Left colon (tissue), 2 donors: ENCODE results near the gene SPAG16. TPM values are rescaled to one million over a fixed set of nuclear protein-coding genes. Genes with fewer than 3 reads are reported as not detected.
"Not testable (repeated sequence)": the region's sequence is repeated elsewhere in the genome, so short reads cannot be mapped to it uniquely, and the experiment has no call there.

ENCODE experiments used
- ATAC-seq: fragments of 200-7000 bp; cut with Tn5 transposase; one replicate; pipeline ENCODE4 v1.9.1; 2020; ENCODE audit warnings: mild to moderate bottlenecking, moderate library complexity
- DNase-seq, 2 donors: peaks; one replicate each; pipeline ENCODE4 v3.0.0-alpha.2; 2020
- intact Hi-C, 2 donors: fragments of 100-400 bp; cut with DNase I in 1 of 2; cut with micrococcal nuclease in 1 of 2; formaldehyde crosslinking; loops; one replicate each; pipeline versions ENCODE4 v1.11.2 to v1.14.0; 2022; cut with DNase I, micrococcal nuclease
- total RNA-seq, 2 donors: library from RNA; stranded (reverse); fragmentation: NEBNext Ultra II Directional; extraction: Animal tissue kit (Norgen Biotek cat#: 25700); gene quantifications; one replicate each; pipeline ENCODE4 v1.2.1, GENCODE V29; 2021
- donor health status: DM: no; HTN: no; CAD: no.
- donor health status: DM: yes; HTN: yes; CAD: no.

Gene SPAG16
- total RNA-seq, 2 donors from 2014 or later = 21.0 to 21.8 TPM

GRCh38 chr2:213649176-213649575 lies 364.9 kb downstream of the SPAG16 start:
- intact Hi-C loops = no loop called here
- ATAC-seq (no peak), DNase-seq (no peak)

DNA sequence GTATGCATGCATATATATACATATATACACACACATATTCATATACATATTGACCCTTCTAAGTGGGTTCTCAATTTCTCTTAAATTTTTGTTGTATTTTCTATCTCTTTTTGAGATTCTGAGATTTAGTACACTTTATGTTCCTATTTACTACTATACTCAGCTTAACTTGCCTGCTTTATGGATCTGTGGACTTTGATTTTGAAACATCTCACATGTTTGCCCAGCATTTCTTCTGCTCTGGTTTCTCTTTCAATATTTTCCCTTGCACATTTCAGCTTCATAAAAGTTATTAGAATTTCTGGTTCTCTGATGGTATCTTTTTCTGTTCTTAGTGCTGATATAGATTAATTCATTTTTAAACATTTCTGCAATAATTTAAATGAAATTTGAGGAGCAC lies 380.6 kb downstream of the SPAG16 start:
- intact Hi-C loops = no loop called here
- ATAC-seq = no peak

GRCh38 chr2:213669657-213670056 lies 385.4 kb downstream of the SPAG16 start:
- intact Hi-C loops = no loop called here
- ATAC-seq (no peak), DNase-seq (no peak)

More for the DNA sequence above, 380.6 kb downstream of the SPAG16 start:
- DNase-seq = no peak

GRCh38 chr2:213678437-213679218 lies 394.4 kb downstream of the SPAG16 start:
- ATAC-seq = no peak
- DNase-seq = no peak
- intact Hi-C loops = no loop called here

- DNase-seq (no peak), ATAC-seq (no peak)
- intact Hi-C loops = no loop called here
Observed at GRCh38 chr2:213679894-213680293, 395.6 kb downstream of the SPAG16 start.

DNA sequence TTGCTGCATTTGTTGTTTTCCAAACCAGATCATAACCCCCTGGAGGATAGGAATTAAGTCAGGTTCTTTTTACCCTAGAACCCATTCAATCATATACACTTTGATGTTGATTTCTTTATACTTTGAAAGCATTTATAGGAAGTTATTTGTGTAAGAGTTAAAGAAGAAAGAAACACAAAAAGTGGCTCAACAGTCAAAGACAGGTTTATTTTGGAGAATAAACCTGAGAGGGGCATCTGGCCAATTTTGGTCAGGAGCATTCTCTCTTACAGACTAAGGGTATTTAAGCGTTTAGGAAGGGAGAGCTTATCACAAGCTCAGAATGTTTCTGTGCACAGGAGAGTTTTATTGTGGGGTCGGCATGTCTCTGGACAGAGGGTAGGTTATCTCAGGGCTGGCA lies 398.0 kb downstream of the SPAG16 start:
- intact Hi-C loops = no loop called here
- ATAC-seq (no peak), DNase-seq (no peak)

GRCh38 chr2:213688133-213688532 lies 403.9 kb downstream of the SPAG16 start:
- no peak for DNase-seq
- intact Hi-C loops = no loop called here
- ATAC-seq = no peak

DNA sequence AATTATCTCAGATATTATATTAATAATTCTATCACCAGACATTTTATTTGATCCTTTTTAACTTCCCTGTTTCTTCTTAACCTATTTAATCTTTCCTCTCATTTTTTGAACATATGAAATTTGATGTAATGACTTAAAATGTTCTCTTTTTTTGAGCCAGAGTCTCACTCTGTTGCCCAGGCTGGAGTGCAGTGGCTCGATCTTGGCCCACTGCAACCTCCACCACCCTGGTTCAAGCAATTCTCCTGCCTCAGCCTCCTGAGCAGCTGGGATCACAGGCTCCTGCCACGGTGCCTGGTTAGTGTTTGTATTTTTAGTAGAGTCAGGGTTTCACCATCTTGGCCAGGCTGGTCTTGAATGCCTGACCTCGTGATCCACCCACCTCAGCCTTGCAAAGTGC lies 404.6 kb downstream of the SPAG16 start:
- DNase-seq, intact Hi-C loops, ATAC-seq: not testable (repeated sequence)

GRCh38 chr2:213689585-213689984 lies 405.3 kb downstream of the SPAG16 start:
- intact Hi-C loops = no loop called here

DNA sequence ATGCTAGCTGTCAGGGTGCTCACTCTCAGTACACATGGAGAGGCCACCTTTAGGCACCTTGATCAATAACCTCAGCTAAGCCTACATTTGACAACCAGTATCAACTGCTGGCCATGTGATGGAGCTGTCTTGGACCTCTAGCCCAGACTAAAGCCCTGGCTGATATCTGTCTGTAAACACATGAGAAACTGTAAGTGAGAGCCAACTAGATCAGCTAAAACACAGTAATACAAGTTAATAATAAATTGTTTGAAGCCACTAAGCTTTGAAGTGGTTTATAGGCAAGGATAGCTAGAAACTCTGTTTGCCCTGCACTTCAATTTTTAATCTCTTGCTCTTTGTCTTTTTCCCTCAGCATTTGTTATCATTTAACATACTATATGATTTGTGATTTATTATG lies 407.1 kb downstream of the SPAG16 start:
- ATAC-seq = no peak
- no peak for DNase-seq
- intact Hi-C loops = no loop called here

More at GRCh38 chr2:213689585-213689984, 405.3 kb downstream of the SPAG16 start:
- no peak for DNase-seq
- no peak for ATAC-seq

DNA sequence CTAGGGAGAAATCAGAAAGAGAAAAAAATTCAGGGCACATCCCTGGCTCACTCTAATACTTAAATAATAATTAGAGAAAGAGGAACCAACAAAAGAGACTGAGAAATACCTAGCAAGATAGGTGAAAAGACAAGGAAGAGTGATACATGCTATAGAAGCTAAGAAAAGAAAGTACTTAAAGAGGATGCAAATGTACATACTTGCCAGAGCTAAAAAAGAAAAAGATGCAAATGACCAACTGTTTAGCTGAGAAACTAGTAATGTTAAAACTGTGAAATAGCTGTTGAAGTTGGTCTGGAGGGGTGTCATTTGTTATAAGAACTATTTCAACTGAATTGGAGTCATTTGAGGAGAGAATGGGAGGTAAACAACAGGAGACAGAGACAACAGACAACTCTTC lies 412.2 kb downstream of the SPAG16 start:
- ATAC-seq (no peak), DNase-seq (no peak)
- intact Hi-C loops = no loop called here

DNA sequence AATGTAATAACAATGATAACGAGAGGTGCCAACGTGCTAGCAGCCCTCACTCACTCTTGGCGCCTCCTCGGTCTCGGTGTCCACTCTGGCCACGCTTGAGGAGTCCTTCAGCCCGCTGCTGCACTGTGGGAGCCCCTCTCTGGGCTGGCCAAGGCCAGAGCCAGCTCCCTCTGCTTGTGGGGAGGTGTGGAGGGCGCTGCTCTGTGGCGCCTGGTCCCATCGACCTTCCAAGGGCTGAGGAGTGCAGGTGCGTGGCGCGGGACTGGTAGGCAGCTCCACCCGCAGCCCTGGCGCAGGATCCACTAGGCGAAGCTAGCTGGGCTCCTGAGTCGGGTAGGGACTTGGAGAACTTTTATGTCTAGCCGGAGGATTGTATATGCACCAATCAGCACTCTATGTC lies 417.1 kb downstream of the SPAG16 start:
- ATAC-seq, intact Hi-C loops, DNase-seq: not testable (repeated sequence)

- DNase-seq (no peak), ATAC-seq (no peak)
- intact Hi-C loops = no loop called here
Observed at GRCh38 chr2:213703406-213704098, 419.3 kb downstream of the SPAG16 start.

- intact Hi-C loops = no loop called here
- DNase-seq = no peak
- no peak for ATAC-seq
Observed at GRCh38 chr2:213710164-213710563, 425.9 kb downstream of the SPAG16 start.

DNA sequence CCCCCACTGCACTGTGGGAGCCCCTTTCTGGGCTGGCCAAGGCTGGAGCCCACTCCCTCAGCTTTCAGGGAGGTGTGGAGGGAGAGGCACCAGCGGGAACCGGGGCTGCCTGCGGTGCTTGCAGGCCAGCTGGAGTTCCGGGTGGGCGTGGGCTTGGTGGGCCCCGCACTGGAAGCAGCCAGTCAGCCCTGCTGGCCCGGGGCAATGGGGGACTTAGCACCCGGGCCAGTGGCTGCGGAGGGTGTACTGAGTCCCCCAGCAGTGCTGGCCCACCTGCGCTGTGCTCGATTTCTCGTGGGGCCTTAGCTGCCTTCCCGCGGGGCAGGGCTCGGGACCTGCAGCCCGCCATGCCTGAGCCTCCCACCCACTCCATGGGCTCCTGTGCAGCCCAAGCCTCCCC lies 434.1 kb downstream of the SPAG16 start:
- ATAC-seq, intact Hi-C loops, DNase-seq: not testable (repeated sequence)

GRCh38 chr2:213722565-213722964 lies 438.3 kb downstream of the SPAG16 start:
- no peak for DNase-seq
- ATAC-seq = no peak
- intact Hi-C loops = no loop called here

- intact Hi-C loops = no loop called here
- DNase-seq (no peak), ATAC-seq (no peak)
Observed at GRCh38 chr2:213723041-213723560, 438.8 kb downstream of the SPAG16 start.

DNA sequence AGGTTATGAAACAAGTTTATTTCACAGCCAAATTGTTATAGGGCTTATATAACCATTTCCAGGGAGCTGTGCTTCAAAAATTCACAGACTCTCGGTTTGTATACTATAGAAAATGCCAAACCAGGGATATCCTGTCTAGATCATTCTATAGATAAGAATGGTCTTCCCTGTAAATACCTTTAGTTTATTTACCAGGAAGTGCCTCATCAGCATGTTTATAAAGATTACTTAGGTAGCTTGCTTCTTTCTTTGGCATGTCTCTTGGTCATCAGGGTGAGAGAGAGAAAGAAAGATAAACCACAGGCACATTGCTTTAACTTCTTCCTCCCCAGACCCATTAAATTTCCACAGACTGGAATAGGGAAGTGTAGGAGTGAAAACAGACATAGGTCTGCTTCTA lies 439.4 kb downstream of the SPAG16 start:
- DNase-seq = no peak
- ATAC-seq = no peak
- intact Hi-C loops = no loop called here

DNA sequence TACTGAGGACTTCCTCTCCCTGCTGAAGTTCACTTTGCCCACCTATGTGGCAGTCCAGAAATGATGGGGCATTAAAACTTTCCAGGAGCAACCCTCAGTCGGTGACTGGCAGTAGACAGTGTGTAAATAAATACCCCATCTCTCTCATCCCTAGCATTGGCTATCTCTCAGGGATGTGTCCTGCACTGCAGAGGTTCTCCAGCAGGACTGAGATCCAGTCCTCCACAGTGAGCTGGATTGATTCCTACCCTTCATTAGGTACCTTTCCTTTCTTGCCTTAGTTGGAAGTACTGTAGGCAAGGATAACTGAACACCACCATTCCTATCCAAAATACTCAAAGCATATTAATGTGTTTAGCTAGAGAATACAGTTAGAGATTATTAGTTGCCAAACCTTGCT lies 441.8 kb downstream of the SPAG16 start:
- intact Hi-C loops = no loop called here

GRCh38 chr2:213733893-213734292 lies 449.6 kb downstream of the SPAG16 start:
- ATAC-seq = no peak

More for the DNA sequence above, 441.8 kb downstream of the SPAG16 start:
- DNase-seq (no peak), ATAC-seq (no peak)

More at GRCh38 chr2:213733893-213734292, 449.6 kb downstream of the SPAG16 start:
- DNase-seq = no peak
- intact Hi-C loops = no loop called here
